GM21381 (cell line): ENCODE measurements around the gene ICA1.
A peak's percentile ranks its signal among the peaks of the same experiment; 100 is the strongest.

Experiments
- ATAC-seq: cut with Tn5 transposase; IDR thresholded peaks from one replicate; pipeline ENCODE4 v1.9.1; 2021; ENCODE audit warnings: mild to moderate bottlenecking, moderate library complexity; ENCODE audit not compliant: unreplicated experiment

The ICA1 gene

DNA sequence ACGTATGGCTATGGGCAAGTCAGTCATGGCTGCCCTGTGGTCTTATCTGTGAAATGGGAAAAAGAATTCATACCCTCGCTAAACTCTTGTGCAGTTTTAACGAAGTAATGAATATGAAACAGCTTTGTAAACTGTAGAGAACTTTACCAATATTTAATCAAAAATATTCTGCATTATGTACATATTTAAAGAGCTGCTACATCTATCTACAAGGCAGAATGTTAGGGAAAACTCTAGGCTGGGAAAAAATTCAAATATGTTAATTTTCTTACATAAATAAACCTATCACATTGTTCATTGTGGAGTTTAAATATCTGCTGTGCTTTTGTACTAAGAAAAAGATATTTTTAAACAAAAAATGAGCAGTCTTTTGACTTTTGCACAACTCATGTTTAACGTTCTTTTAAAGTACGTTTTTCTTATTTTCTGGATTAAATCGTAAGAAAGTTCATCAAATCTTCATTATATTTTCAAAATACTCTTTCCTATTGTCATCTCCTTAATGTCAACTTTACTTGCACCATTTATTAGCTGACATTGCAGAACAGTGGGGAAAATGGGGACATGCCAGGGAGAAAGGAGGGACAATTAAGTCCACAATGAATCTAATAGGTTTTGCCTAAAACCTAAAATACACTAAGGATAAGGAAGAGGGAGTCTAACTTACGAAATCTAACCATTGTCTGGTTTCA, 57.5 kb downstream of the ICA1 start:
- ATAC-seq = no peak

DNA sequence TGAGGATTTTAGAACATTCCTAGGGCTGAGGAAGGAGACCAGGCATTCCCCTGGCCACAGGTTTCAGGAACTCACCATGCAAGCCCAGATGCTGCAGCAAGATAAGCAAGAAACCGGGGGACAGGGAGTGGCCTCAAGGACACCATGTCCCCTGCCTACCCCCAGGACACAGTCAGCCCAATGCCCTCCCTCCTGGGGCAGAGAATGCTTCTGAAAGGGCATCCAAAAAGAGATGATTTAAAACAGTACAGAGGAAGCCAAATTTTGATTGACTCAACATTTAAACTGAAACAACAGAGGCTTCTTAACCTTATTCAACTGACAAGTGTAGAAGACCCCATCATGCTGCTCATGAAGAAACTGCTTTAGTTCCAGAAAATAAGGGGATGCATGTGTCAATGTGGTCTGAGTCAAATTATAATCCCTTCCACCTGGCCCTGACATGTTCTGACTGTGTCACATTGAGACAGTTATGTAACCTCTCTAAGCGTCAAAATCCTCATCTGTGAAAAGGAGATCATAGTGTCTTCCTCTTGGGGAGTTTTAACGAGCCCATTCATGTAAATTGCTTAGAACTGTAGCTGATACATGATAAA, 60.0 kb downstream of the ICA1 start:
- ATAC-seq = no peak

- no peak for ATAC-seq
These were observed 61.2 kb downstream of the ICA1 start for GRCh38 chr7:8200717-8201116.

GRCh38 chr7:8200316-8200715, 61.7 kb downstream of the ICA1 start:
- no peak for ATAC-seq

GRCh38 chr7:8197994-8198698, 63.8 kb downstream of the ICA1 start:
- ATAC-seq = no peak

DNA sequence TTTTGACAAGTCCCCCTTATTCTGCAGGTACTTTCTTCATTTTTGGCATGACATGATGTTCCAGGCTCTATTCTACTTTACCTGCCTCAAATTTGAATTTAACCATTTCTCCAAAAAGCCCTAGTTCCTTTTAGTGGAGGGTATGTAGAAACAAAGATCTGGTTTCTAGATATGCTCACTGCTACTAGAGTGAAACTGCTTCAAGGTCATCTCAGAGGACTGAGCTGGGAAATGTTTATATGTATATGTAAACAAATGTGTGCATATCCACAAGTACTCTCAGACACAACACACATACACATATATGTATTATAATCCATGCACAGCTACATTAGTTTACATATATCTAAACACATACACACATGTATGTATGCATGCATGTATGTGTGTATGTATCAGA, 69.1 kb downstream of the ICA1 start:
- ATAC-seq = no peak

DNA sequence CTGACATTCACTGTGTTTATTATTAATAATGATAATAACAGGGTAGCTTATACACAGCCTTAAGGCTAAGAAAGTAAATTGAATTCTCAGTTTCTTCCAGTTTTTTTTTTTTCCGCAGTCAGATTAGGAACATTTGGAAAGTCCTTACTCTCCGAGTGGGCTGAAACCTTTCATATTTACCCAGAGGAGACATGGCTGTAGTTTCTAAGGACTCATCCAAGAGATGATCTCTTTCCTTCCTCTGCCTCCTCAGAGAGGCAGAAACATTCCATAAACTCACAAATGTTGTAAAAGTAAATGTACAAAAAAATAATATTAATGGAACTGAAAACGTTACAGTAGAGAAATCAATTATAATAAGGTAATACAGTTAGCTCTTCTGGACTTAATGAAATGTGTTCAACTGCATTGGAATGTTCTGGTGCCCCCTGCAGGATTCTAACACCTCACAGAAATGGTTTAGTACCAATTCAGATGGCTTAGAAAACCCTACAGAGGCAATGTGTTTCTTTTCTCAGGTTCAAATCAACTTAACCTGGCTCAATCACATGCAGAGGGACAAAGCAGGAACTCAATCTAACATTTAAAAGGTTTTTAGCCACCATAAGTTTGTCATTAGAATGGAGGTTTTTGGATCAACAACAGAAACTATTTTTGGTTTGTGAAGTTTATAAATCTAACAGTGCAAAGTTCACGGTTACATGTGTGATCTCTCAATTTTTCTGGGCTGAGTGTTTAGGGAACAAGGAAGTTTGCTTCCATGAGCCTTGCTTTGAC, 71.7 kb downstream of the ICA1 start:
- ATAC-seq = peak; percentile 80

DNA sequence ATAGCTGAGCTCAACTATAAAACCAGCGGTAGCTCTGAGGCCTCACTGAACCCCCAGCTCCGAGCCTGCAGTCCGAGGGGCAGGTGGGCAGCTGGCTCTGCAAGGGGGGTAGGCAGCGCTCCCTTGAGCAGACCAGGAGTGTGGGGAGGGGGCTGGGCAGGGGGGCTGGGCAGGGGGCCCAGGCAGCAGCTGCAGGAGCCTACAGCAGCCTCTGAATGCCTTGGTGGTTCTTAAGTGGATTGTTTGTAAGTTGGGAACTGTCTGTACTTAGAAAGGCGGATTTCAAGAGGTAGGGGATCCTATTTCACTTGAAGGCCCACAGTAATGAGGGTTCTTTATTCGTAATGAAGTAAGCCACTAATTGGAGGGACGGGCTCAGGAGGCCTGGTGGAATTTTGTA, 72.3 kb downstream of the ICA1 start:
- ATAC-seq = no peak

GRCh38 chr7:8185926-8186683, 75.9 kb downstream of the ICA1 start:
- ATAC-seq = no peak

DNA sequence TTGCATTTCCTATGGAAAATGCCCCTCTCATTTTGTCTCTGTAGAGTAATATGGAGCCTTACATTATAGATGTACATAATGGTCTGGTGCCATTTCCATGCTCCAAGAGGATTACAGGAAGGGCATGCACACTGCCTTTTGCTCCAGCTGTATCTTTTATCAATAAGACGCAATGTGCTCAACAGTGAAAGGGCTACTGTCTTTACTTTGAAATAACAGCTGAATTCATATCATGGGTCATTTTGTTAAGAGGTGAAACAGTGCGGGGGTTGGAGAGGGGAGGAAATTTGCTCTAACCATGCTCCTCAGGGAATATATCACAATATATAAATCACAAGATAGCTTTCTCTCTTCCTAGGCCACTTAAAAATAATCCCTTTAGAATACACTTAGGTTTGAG, 77.7 kb downstream of the ICA1 start:
- no peak for ATAC-seq

DNA sequence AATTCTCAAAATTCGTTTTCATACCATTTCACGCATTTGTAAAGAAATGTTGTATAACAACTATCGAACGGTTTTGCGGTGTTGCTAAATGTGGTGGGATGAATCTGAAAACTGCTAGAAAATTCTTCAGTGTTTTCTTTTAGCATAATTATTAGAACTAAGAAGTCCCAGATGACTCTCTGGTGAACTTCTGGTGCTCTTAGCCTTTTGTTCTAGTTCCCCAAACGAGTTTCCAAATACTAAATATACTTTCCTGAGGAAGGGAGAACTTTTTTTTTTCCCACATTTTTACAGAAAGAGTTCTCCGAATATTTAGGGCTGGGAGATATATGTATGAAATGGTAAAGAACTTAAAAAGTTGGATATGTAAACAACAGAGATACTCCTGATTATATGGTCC, 82.5 kb downstream of the ICA1 start:
- no peak for ATAC-seq

DNA sequence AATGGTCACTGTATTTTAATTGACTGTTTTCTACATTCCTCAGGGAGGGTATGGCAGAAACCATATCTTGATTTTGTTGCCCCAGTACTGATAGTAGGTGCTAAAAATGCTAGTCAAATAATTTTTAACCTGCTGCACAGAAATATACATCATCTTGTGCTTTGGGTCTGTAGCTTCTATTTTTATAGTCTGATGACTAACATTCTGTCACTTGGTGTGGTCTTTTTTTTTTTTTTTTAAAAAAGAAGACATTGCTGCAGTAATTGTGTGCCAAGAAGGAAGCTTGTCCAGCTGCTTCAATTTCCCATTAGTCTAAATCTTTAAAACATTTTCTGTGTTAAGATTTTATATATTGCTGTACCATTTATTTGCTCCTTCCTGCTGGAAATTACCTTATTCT, 83.6 kb downstream of the ICA1 start:
- no peak for ATAC-seq

DNA sequence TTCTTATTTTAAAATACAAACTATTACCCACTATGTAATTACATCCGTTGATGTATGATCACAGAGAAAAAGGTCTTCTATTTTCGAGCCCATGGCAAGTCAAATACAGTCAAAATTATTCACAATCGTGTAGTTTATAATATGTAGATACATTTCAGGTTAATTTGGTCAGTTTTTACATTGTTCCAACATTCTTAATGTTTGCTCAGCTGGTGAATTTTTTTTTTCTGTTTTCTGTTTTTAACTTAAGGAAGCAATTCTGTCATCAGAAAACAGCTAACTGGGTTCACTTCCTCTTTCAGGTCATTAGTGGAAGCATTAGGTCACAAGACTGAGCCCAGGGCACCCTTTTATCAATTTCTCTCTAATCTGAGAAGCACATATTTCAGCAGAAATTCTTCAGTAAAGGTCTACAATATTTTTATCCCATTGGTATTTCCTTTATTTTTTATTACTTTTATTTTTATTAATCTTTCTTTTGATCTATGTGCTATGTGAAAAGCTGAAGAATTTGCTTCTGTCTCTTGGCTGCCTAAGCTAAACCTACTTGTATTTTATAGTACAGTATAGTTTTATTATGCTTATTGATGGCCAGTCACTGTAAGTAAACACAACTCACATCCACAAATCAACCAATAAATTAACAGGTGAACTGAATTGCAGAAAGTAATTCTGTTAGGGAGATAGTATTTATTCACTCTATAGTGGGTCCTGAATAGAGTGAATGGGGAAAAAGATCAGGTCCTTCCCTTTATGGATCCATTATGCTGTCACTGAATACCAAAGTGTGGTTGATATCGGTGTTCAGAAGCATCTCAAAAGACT, 84.6 kb downstream of the ICA1 start:
- peak; percentile 53 for ATAC-seq

DNA sequence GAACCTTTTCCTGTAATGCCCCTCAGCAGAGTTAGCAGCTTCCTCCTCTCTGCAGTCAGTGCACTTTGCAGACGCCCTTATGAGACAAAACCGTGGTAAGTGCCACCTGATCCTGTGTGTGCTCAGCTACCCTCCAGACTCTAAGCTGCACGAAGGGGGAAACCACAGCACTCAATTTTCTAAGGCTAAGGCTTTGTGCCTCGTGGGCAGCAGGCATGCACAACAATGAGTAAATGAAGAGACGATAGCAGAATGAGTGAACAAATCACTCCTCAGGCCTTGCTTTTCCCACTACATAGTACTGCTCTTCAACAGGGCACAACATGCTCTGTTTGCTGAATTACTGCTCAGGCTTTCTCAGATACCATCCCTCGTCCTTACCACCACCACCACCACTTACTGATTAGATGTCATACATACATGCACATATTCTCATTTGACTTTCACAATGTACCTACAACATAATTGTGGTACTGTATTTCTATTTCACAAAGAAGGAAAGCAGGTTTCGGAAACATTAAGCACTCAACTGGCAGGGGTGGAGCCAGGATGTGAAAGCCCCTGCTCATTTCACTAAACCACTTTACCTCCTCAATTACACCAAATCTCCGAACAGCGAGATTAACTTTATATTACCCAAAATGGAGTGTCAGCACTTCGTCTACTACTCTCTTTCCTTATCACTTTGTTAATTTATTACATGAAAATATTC, 85.4 kb downstream of the ICA1 start:
- ATAC-seq = peak; percentile 73

DNA sequence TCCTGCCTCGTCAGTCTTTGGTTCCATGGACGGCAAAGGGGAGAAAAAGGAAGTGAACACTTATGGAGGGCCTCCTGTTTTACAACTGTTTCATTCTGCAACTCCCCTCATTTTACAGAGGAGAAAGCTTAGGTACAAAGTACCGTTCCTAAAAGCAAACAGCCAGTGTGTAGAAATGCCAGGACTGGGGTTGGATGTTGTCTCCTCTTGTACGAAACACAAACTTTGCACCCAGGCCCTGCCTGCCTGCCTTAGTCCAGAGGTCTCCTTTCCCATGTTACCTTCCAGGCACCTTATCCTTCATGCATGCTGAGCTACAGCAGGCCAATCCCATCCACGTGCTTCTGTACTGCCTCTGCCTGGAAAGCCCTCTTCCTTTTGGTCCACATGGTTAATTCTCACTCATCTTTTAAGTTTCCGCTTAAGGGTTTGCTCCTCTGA, 86.0 kb downstream of the ICA1 start:
- ATAC-seq = no peak

DNA sequence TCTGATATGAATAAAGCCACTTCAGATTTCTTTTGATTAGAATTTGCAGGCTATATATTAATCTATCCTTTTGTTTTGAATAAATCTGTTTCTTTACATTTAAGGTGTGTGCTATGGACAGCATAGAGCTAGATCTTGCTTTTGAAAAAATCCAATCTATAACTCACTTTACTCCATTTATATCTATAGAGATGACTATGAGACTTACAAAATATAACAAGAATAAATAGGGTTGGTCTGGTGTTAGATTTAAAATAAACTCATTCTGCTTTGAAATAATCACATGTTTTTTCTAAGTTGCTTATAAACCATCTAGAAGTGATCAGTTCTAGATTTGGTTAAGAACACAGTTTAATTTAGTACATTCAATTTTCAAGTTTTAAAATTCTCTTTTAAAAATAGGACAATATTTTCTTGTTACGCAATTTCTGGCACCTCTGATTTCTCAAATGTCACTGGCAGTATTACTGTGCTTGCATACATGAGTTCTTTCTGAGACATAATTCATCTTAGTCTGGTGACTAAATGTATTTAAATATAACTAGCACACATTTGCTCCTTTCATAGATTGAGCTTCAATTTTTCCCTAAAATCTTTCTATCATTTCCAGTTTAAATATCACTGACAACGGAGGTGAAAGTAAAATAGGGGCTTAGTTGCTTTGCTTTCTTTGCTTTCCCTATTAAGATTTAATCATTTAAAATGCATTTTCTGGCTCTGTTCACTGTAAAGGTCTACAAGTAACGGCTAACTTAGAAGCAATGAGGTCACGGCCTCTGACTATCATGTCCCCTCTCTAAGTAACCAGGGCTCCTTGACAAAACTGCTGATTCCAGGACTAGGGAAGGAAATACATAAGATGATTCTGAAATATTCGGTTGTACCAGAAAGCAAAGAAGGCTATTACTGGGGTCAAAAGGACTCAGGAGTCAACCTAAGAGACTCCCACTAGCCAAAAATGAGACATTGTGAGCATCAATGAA, 89.3 kb downstream of the ICA1 start:
- no peak for ATAC-seq

- ATAC-seq = no peak
These were observed 92.8 kb downstream of the ICA1 start for GRCh38 chr7:8169171-8169570.

DNA sequence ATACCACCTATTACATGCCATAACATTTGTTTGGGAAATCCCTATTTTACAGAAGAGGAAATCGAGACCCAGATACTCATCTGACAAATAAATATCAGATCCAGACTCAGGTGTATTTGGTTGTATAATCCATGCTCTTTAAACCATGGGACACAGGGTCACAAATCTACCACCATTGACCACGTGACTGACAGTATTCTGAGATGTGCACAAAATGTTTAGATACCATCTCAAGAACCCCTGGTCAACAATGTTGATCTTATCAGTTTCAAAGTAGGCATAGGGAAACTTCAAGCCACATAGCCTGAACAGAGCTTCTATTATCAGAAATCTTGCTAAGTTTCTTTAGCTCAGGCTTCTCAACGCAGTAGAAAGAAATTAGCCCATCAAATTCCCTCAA, 93.6 kb downstream of the ICA1 start:
- no peak for ATAC-seq
